HTERT RPE-1 (cell line): Measurements from ENCODE around the gene GPR39.

Experiments used
- in situ Hi-C: fragments of 300-500 bp; cut with MboI; formaldehyde crosslinking; loops from 4 replicates; pipeline ENCODE4 v1.14.3; 2020; ENCODE audit warnings: low sequenced_read_pairs

The GPR39 gene

GRCh38 chr2:132668189-132668823 lies 251.7 kb downstream of the GPR39 start:
- in situ Hi-C loops: no loop called here

- in situ Hi-C loops: no loop called here
Measured at GRCh38 chr2:132668987-132669907, 252.6 kb downstream of the GPR39 start.

DNA sequence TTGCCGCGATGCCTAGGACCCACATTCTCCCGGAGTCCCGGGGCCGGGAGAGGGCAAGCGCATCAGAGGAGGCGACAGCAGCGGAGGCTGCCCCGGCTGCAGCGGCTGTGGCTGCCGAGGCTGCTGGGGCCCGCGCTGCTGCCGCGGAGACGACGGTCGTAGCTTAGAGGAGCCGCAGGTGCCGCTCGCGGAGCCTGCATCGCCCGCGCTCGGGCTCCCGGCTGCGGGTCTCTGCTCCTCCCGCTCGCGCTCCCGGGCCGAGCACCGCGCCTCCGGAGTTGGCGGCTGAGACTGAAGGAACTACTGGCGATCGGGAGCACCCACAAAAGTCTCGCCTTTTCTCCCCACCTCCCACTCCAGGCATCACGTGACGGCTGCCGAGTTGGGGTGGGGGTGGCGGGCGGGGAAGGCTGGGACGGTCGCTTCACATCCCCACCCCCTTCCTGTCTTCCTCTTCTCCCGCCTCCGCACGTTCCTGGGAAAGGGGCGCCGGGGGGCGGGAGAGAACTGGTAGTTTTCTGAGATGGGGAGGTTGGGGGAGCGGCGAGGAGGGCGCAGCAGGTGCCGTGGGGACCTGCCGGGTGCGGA lies 253.4 kb downstream of the GPR39 start, which contains the start of gene LYPD1:
LYPD1 (minus strand) TSS at position 298 of the 588 bp plus-strand sequence; CDS start at position 25, 273 bp downstream.
- in situ Hi-C loops: no loop called here

DNA sequence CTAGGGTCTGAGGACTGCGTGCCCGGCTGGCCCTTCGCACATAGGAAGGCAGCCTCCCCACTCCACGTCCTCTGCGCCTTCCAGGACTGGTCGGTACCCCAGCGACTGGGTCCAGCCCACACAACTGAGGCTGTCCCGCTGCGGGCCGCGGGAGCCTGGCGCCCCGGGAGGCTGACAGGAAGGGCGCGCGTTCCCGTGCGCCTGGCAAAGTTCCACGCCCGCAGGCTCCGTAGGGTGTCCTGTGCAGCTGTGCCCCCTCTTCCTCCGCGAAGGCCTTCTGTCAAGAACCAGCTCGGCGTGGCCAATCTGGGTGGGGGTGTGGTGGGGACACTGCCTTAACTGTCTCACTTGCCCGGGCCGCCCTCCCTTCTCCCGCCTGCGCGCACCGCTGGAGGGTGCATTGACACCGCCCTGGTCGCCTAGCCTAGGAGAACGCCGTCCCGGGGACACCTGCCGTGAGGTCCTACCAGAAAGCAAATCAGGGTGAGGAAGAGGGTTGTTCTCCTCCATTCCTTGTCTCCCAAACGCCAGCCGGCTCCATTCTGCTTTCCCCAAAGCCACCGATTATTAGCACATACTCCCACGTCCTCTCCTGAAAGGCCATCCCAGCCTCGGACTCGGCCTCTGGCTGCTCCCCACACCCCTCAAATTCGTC lies 254.0 kb downstream of the GPR39 start:
- in situ Hi-C loops: no loop called here

DNA sequence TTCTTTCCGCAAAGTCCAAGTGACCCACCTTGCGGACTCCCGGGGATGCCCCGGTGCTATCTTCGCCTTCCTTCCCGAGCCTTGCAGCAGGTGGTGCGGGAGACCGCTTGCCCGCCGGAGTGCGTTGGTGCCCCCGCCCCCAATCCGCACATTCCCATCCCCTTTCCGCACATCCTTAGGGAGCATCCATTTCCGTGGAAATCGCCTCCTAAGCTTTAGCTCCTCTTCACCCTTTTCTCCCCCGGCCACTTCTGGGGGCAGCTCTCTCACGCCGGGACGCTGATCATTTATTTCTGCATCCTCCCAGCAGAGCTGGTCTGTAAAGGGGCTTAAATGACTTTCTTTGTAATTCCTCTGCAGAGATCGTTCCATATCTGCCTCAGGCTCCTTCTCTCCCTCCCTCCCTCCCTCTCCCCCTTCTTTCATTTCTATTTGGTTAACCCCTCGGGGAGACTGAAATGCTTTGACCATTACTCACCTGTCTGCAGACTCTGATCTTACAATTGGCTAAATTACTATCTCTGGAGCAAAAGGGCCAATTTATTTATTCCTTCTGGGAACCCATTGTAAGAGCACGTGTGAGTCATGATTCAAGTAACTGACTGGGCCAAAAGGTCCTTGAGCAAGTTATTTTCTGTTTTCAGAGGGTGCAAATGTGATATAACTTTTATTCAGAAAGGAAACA lies 254.7 kb downstream of the GPR39 start:
- in situ Hi-C loops: no loop called here

DNA sequence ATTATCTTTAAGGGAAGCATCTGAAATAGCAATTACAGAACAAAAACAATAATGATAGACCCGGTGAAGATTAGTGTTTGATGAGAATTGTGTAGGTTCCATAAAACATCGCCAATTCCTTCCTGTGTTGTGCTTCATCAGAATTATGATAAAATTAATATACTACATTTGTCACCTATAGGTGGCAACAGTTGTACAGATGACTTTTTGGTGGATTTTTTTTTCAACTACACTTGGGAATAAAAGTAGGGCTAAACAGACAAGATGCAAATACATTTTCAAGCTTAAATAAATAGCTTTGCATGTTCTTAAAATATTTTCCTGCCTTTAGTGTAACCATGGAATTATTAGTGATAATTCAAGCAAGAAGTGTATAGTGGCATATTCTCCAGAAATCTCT lies 260.4 kb downstream of the GPR39 start:
- in situ Hi-C loops: no loop called here

GRCh38 chr2:132677661-132678060 lies 261.1 kb downstream of the GPR39 start:
- in situ Hi-C loops: no loop called here

- in situ Hi-C loops: no loop called here
Measured at GRCh38 chr2:132678483-132678882, 261.9 kb downstream of the GPR39 start.

DNA sequence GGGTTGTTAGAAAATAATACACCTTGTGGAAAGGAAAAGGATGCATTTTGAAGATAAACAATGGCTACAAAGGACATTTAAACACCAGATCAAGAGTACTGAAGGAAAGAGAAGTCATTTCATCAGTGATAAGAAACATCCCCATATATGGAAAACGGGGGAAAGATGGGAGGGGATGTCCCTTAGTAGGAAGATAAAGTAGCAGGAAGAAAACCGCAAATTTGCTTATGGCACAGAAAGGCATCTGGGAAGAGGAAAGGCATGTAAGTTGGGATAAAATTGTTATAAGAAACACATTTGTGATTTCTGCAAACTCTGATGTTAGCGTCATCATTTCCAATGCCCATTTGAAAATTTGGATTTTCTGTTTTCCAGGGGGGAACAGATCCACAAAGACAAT lies 263.9 kb downstream of the GPR39 start:
- in situ Hi-C loops: no loop called here

- in situ Hi-C loops: no loop called here
Measured at GRCh38 chr2:132681766-132682165, 265.2 kb downstream of the GPR39 start.

DNA sequence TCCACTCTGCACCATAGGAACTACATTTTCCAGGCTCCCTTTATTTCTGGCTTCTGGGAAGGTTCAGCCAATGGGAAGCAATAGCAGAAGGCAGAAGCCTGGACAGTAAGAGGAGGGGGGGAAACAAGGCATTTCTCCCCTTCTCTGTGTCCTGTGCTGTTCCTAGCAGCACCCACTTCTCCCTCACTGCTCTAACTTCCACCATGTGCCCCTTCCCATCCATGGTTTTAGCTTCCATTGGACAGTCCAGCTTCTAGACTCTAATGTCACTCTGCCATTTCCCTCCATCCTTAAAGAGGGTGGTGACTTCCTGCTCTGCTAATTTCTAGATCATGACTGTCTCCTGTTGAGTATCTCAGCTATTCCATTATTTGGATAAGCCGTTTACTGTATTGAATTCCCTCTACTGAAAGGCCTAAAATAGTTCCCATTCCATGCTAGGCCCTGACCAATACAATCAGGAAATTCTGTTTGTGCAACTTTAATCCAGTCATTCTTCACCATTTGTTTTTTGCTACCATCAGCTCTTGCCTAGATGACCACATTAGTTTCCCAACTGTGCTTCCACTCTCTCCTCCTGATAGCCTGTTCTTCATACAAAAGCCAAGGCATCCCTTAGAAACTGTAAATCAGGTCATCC lies 274.2 kb downstream of the GPR39 start:
- in situ Hi-C loops: no loop called here

DNA sequence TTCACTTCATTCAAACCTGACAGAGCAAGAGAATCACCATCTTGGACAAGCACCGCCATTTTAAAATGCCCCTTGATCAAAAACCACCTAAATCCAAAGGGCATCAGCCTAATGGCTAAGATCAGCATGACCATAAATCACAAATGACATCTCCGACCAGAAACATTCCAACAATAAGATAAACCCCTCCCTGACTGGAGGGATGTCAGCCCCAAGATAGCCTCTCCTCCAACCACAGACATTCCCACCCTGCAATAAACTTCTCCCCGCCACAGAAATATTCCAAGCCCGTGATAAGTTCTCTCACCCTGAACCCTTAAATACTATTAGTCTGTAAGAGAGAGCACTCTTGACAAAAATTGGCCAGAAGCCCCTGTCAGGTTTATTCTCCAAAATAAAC lies 275.0 kb downstream of the GPR39 start:
- in situ Hi-C loops: no loop called here

DNA sequence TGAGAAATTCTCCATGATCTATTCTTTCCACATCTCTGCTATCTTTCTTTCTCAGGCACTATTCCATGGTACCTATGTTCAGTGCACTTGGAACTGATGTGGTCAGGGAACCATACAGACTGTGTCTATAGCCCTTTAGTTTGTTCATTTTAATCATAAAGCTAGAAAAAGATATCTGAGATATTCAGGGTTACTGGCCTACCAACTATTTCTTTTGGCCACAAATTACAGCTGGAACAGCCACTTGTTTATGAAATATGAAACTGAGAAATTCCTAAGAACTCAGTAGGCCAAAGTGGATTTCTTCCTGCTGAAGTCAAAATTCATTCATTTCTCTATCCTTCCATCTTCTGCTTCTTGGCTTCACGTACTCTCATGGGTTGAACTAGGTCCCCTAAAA lies 276.2 kb downstream of the GPR39 start:
- in situ Hi-C loops: no loop called here
